Raji (cell line): ENCODE data around the gene C2orf69.

Experiments used
- POLR2A ChIP-seq: IDR thresholded peaks from 2 replicates; pipeline ENCODE4 v1.6.1; 2011; ENCODE audit warnings: low read depth, low read length, control low read depth; ENCODE audit not compliant: insufficient read depth

C2orf69 gene

DNA sequence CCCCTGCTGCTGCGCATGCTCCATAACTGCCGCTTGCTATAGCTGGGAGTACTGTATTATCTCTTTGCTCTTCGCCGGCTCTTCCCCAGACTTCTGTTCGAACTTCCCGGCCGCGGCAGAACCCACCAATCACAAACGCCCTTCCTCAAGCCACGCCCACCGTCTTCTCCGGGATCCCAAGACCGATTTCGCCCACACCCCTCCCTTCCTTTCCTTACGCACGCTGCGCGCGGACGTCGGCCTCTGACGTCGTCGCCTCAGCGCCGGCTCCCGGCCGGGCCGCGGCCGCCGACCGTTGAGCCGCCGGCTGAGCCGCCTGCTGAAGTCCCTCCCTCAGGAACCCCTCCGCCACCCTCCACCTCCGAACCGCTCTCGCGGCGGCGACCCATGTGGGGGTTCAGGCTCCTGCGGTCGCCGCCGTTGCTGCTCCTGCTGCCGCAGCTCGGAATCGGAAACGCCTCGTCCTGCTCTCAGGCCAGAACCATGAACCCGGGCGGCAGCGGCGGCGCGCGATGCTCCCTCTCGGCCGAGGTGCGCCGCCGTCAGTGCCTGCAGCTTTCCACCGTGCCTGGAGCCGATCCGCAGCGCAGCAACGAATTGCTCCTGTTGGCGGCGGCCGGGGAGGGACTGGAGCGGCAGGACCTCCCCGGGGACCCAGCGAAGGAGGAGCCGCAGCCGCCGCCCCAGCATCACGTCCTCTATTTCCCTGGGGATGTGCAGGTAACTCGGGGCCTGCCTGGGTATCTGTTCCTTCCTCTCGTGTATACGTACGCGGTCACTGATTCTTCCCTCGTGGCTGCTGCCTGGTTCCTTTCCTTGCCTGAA is at the start of gene C2orf69:
Gene C2orf69, plus strand, starts transcription at position 242 of the 825 bp plus-strand sequence. Its CDS starts 146 bp downstream, at position 388.
- peak; percentile 92 for TF ChIP-seq POLR2A

GRCh38 chr2:199862788-199863187 is 48.3 kb upstream of the C2orf69 start:
- TF ChIP-seq POLR2A: no peak

DNA sequence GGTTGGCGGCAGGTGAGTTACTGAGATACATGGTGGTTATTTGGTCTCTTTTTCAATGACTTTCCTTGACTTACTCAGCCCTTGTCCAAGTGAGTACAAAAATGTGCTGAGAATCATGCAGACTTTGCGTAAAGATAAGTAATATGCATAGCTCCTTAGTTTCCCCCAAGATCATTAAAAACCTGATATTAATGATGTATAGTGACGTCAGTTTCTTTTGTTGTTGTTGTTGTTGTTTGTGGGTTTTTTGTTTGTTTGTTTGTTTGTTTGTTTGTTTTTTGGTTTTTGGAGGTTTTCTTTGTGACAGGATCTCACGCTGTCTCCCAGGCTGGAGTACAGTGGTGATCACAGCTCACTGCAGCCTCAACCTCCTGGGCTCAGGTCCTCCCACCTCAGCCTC is 45.2 kb upstream of the C2orf69 start:
- no peak for TF ChIP-seq POLR2A

GRCh38 chr2:199868431-199869226 is 42.5 kb upstream of the C2orf69 start:
- no peak for TF ChIP-seq POLR2A

DNA sequence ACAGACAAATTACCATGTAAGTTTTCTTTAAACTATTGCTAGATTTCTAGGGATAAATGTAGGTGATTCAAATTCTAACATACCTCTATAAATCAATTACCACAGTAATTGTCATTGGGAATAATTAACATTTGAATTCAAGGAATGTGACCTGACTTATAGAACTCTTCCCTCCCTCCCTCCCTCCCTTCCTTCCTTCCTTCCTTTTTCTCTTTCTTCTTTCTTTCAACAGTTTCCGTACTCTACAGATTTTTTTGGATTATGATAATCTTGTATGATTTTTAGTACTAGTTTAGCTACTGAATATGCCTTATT is 41.9 kb upstream of the C2orf69 start:
- no peak for TF ChIP-seq POLR2A

DNA sequence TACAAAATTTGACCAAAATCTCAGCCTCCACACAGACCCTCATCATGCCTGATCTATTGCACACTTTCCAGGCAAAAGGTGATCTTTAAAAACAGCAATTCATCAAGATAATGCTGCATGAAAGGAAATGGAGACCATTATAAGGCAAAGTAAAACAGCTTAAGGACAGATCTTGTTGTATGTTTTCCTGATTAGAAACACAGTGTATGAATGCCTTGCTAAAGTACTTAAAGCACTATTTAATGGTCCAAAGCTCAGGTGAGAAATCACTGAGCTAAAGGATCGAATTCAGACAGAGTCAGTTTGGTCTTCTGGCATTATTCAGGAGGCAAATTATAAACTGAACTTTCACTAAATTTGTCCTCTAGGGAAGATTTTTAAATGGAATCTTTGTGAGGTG is 41.4 kb upstream of the C2orf69 start:
- no peak for TF ChIP-seq POLR2A

DNA sequence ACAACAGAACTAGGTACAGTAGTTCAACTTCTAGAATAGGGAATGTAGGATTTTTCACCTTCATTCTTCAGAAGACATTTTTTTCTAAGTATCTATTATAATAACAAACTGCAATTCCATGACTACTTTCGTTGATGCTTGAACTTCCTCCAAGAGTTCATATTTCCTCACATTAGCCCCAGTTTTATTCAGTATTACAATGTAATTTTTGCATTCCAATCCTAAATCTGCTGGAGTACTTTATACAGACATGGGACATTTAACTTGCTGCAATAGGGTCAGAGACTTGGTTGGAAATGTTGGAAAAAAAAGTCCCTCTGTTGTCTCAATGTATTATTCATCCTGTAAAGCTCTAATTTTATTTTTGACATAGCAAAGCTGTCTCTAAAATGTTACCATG is 40.5 kb upstream of the C2orf69 start:
- TF ChIP-seq POLR2A: no peak

DNA sequence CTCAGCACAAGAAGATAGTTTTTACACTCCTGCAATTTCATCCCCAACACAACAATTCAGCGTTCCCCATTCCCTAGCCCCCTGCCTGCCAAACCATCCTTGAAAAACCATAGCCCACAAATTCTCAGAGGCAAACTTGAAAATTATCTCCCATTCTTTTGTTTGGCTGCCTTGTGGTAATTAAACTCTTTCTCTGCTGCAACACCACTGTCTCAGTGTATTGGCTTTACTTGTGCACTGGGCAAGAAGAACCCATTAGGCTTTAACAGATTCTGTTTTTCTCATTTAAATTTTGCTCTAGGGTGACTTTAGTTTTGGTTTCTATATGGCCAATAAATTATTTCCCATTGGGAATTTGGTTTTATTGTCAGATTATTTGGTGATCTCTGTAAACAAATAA is 36.9 kb upstream of the C2orf69 start:
- TF ChIP-seq POLR2A: no peak

- TF ChIP-seq POLR2A: no peak
These were observed 35.7 kb upstream of the C2orf69 start for GRCh38 chr2:199875400-199875799.

- TF ChIP-seq POLR2A: no peak
These were observed 28.4 kb upstream of the C2orf69 start for GRCh38 chr2:199882667-199883066.

GRCh38 chr2:199883474-199884212 is 27.4 kb upstream of the C2orf69 start:
- no peak for TF ChIP-seq POLR2A

- TF ChIP-seq POLR2A: no peak
These were observed 15.7 kb upstream of the C2orf69 start for GRCh38 chr2:199895406-199895805.

- TF ChIP-seq POLR2A: no peak
These were observed 14.5 kb upstream of the C2orf69 start for GRCh38 chr2:199896617-199897016.

GRCh38 chr2:199901942-199902341 is 9.2 kb upstream of the C2orf69 start:
- no peak for TF ChIP-seq POLR2A

GRCh38 chr2:199902486-199903110 is 8.5 kb upstream of the C2orf69 start:
- no peak for TF ChIP-seq POLR2A
